Measurements from ENCODE around the gene AGFG2.

GRCh38 chr7:100611983-100612729 is 73.2 kb downstream of the AGFG2 start, which contains the start of gene MOSPD3:
- TF ChIP-seq CTCF (IDR thresholded peaks at IDR 0.05; ENCODE audit: low read depth, low read length), result no peak
- no peak for TF ChIP-seq EZH2phosphoT487 (IDR thresholded peaks at IDR 0.05; ENCODE audit: low read depth)
